ENCODE results near the gene PDZD2. TPM values are rescaled to one million over a fixed set of nuclear protein-coding genes. Genes with fewer than 3 reads are reported as not detected.

Gene PDZD2
- total RNA-seq, 4 donors from 2014 or later = 13.7 to 26.7 (median 24.1) TPM

DNA sequence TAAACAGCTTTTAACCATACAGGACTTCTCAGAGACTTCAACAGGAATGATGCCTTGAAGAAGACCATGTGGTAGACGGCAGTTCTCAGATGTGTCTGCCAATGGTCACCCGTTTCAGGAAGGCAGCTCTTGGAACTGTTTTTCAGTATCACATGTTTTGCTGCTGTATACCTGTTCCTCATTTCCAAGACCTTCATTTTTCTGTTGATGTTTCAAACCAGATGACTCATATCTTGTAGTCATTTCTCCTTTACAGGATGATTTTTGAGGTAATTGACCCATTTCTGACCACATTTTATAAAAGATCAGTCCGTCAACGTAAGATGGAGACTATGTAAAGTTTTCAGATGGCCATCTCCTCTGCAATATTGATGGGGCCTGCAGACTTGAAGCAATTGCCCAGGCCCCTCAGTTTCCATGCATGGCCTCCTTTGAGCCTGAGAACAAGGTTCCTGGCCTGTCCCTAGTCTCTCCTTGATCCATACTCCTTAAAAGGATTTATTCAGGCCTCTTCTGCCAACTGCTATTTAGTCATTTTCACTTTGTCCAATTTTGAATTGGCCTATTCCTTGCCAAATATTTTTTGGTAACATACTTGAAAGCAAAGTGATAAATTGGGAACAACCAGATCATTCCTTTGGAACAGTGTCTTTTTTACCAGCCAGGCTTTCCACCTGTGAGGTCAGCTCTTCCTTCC is 128.6 kb downstream of the PDZD2 start:
- intact Hi-C loops (cut with DNase I) = no loop called here

DNA sequence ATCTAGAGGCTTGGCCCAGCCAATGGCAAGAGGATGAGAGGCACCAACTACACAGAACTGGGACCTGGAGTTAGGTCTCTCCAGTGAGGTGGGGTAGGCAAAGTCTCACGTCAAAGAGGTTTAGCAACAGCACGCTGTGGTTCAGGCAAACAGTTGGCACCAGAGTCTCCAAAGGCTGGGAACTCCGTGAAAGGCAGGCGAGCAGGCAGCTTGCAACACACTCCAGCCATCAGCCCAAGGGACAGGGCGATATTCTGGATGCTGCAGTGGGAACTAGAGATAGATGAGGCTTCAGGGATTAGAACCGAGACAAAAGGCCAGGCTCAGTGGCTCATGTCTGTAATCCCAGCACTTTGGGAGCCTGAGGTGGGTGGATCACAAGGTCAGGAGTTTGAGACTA is 129.1 kb downstream of the PDZD2 start:
- no peak overlapping the region for H3K27ac ChIP-seq
- H3K36me3 ChIP-seq = no peaks in the 10 kb centered on the region
- H3K4me1 ChIP-seq = peaks cover 0 to 9% (median 0%) of the 10 kb centered on the region in 3 donors
- TF ChIP-seq POLR2A (IDR thresholded peaks at IDR 0.05) = no peak
- TF ChIP-seq, protein P1, sequence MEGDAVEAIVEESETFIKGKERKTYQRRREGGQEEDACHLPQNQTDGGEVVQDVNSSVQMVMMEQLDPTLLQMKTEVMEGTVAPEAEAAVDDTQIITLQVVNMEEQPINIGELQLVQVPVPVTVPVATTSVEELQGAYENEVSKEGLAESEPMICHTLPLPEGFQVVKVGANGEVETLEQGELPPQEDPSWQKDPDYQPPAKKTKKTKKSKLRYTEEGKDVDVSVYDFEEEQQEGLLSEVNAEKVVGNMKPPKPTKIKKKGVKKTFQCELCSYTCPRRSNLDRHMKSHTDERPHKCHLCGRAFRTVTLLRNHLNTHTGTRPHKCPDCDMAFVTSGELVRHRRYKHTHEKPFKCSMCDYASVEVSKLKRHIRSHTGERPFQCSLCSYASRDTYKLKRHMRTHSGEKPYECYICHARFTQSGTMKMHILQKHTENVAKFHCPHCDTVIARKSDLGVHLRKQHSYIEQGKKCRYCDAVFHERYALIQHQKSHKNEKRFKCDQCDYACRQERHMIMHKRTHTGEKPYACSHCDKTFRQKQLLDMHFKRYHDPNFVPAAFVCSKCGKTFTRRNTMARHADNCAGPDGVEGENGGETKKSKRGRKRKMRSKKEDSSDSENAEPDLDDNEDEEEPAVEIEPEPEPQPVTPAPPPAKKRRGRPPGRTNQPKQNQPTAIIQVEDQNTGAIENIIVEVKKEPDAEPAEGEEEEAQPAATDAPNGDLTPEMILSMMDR (IDR thresholded peaks at IDR 0.05) = no peak
- H3K9me3 ChIP-seq = no peaks in the 10 kb centered on the region
- intact Hi-C loops (cut with DNase I) = no loop called here
- no peak overlapping the region for H3K4me3 ChIP-seq
- DNase-seq = no peak
- H3K27me3 ChIP-seq = no peaks in the 10 kb centered on the region
- 58 to 72% methylated on average over 6 of the region's 6 CpGs for WGBS, 2 donors

More for the DNA sequence above, 128.6 kb downstream of the PDZD2 start:
- Histone ChIP-seq H3K36me3 (no peaks in the 10 kb centered on the region), H3K9me3 (no peaks in the 10 kb centered on the region), H3K4me1 (peaks cover 0 to 9% (median 0%) of the 10 kb centered on the region in 3 donors), H3K27me3 (no peaks in the 10 kb centered on the region), H3K27ac (no peak overlapping the region), H3K4me3 (no peak overlapping the region)
- WGBS, 2 donors = 63 to 79% methylated on average over 4 of the region's 4 CpGs
- no peak for DNase-seq
- no peak for TF ChIP-seq POLR2A (IDR thresholded peaks at IDR 0.05)
- TF ChIP-seq, protein P1 (IDR thresholded peaks at IDR 0.05) = no peak

DNA sequence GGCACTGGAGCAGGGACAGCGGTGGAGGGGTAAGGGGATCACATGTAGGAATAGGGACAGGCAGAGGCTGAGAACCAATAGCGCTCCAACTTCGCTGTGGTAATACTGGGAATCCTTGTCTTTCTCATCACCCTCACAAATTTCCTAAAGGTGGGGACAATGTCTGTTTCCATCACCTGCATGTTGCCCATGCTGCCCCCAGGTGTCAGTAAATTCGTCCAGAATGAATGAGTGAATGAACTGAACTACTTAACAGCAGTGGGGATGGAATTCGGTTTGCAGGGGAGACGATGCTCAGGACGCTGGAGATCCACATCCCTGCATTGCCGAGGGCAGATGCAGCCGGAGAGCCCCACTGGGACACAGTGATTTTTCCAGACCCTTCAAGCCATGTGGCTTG is 129.9 kb downstream of the PDZD2 start:
- no peaks in the 10 kb centered on the region for H3K27me3 ChIP-seq
- no peak for DNase-seq
- TF ChIP-seq POLR2A (IDR thresholded peaks at IDR 0.05) = no peak
- TF ChIP-seq, protein P1 (IDR thresholded peaks at IDR 0.05) = no peak
- no peak overlapping the region for H3K4me3 ChIP-seq
- no peaks in the 10 kb centered on the region for H3K36me3 ChIP-seq
- WGBS, 2 donors = 85 to 88% methylated on average over 4 to 5 of the region's 9 CpGs
- H3K27ac ChIP-seq = no peak overlapping the region
- H3K4me1 ChIP-seq = peaks cover 0 to 9% (median 0%) of the 10 kb centered on the region in 3 donors
- H3K9me3 ChIP-seq = no peaks in the 10 kb centered on the region
- intact Hi-C loops (cut with DNase I) = no loop called here

DNA sequence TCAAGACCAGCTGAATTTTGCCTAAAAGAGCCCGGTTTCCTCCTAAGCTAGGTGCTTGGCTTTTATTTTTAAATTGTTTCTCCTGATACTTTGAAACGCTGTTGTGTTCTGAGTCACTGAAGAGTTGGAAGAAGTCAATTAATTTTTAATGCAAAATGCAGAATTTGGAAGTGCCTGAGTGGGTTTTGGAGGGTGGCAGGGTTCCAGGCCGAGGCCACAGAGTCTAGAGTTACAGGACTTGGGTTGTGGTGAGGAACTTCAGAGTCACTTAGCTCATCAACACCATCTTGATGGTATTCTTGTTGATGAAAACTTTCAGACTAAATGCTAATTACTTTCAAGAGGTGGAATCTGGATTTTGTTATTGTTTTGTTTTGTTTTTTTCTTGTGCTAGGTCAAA is 130.6 kb downstream of the PDZD2 start:
- H3K4me3 ChIP-seq = no peak overlapping the region
- no peak for DNase-seq
- H3K27me3 ChIP-seq = no peaks in the 10 kb centered on the region
- intact Hi-C loops (cut with DNase I) = no loop called here
- no peaks in the 10 kb centered on the region for H3K9me3 ChIP-seq
- no peak overlapping the region for H3K27ac ChIP-seq
- peaks cover 0 to 9% (median 0%) of the 10 kb centered on the region in 3 donors for H3K4me1 ChIP-seq
- 59 to 71% methylated on average over 3 of the region's 3 CpGs for WGBS, 2 donors
- H3K36me3 ChIP-seq = no peaks in the 10 kb centered on the region
- TF ChIP-seq, protein P1 (IDR thresholded peaks at IDR 0.05) = no peak
- TF ChIP-seq POLR2A (IDR thresholded peaks at IDR 0.05) = no peak

DNA sequence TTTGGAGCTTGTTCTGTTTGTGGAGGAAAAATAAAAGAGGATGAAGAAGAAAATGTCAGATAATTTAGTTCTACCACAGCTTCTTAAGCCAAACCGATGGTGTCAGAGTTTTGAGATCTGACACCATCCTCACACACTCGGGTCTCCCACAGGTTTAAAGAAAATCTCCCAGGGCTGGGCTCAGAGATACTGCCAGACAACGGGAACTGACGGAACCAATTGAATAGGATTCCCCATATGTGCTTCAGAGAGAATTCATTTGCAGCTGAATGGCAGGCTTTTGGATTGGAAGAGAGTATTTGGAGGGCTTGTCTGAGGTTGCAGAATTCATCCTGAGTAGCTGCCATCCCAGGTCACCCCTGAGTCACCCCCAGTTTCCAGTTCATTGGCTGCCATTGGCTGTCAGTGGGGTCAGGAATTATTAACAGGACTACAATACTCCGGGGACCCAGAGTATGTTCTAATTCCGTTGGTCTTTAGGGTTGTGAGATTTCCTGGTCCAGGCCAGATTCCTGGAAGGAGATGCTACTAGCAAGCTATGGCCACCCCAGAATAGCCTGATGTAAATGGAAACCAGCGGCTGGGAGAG is 131.3 kb downstream of the PDZD2 start:
- TF ChIP-seq, protein P1 (IDR thresholded peaks at IDR 0.05) = no peak
- TF ChIP-seq POLR2A (IDR thresholded peaks at IDR 0.05) = no peak
- H3K4me1 ChIP-seq = peaks cover 0 to 14% (median 0%) of the 10 kb centered on the region in 3 donors

More for the DNA sequence above, 131.3 kb downstream of the PDZD2 start:
- Histone ChIP-seq H3K27ac (no peak overlapping the region), H3K9me3 (no peaks in the 10 kb centered on the region), H3K36me3 (no peaks in the 10 kb centered on the region), H3K4me3 (no peak overlapping the region), H3K27me3 (no peaks in the 10 kb centered on the region)
- intact Hi-C loops (cut with DNase I) = no loop called here
- no peak for DNase-seq
- WGBS, 2 donors = 57 to 64% methylated on average over 6 to 7 of the region's 7 CpGs
